Osteocyte (in vitro differentiated cells): ENCODE data around the gene PTPN3. TPM values are rescaled to one million over a fixed set of nuclear protein-coding genes. Genes with fewer than 3 reads are reported as not detected.

Experiments used
- DNase-seq: peaks from one replicate; pipeline ENCODE4 v3.0.0; 2021; ENCODE audit warnings: mixed read lengths; ENCODE audit not compliant: unreplicated experiment; ENCODE audit errors: extremely low spot score
- H3K27ac Mint-ChIP-seq: one replicate; pipeline ENCODE4 v1.8.0; 2021; ENCODE audit warnings: mild to moderate bottlenecking, mixed read lengths; ENCODE audit not compliant: unreplicated experiment
- H3K27me3 Mint-ChIP-seq: one replicate; pipeline ENCODE4 v1.8.0; 2021; ENCODE audit warnings: mixed read lengths; ENCODE audit not compliant: unreplicated experiment
- H3K36me3 Mint-ChIP-seq: one replicate; pipeline ENCODE4 v1.8.0; 2021; ENCODE audit warnings: mixed read lengths; ENCODE audit not compliant: unreplicated experiment
- H3K4me1 Mint-ChIP-seq: one replicate; pipeline ENCODE4 v1.8.0; 2021; ENCODE audit warnings: mixed read lengths; ENCODE audit not compliant: unreplicated experiment
- H3K4me3 Mint-ChIP-seq: one replicate; pipeline ENCODE4 v1.8.0; 2021; ENCODE audit warnings: mild to moderate bottlenecking, moderate library complexity, mixed read lengths; ENCODE audit not compliant: unreplicated experiment
- H3K9me3 Mint-ChIP-seq: one replicate; pipeline ENCODE4 v1.8.0; 2021; ENCODE audit warnings: mixed read lengths; ENCODE audit not compliant: unreplicated experiment
- total RNA-seq: library from RNA; stranded (reverse); gene quantifications from 2 replicates; pipeline ENCODE4 v1.2.1, GENCODE V29; 2021
- TF ChIP-seq, protein P1 (sequence below): fragments of 200-600 bp; sonication (generic); IDR thresholded peaks from 2 replicates; pipeline ENCODE4 v1.5.0; 2021; ENCODE audit warnings: antibody characterized with exemption, mild to moderate bottlenecking, moderate library complexity

Gene PTPN3
- total RNA-seq, 1 donor from 2014 or later = 4.7 TPM

DNA sequence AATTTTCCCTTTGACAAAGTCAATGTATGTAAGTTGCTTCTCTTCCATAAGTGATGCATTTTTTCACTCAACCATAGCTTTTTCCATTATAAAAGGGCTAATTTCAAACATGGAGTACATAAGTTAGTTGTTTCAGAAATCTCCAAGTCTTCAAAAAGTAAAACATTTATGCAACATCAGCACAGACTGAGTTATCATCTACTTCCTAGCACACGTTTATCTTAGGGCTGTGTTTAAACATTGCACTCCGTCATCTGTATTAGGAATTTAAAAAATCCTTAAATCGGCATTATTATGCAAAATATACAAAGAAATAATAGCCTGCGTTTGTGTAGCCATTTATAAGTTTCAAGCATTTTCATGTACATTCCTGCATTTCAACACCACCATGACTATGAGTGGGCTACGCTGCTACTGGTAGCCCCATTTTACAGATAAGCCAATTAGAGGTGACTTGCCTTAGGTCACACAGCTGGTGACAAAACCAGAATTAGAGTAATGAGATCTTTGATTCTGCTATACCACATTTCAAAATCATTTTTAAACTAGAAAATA is 43.4 kb downstream of the PTPN3 start:
- DNase-seq = no peak
- Mint-ChIP-seq H3K4me1 (peaks cover 17% of the 10 kb centered on the region), H3K36me3 (peaks cover 4% of the 10 kb centered on the region), H3K27me3 (no peaks in the 10 kb centered on the region), H3K27ac (no peak overlapping the region), H3K9me3 (no peaks in the 10 kb centered on the region), H3K4me3 (no peak overlapping the region)
- TF ChIP-seq, protein P1, sequence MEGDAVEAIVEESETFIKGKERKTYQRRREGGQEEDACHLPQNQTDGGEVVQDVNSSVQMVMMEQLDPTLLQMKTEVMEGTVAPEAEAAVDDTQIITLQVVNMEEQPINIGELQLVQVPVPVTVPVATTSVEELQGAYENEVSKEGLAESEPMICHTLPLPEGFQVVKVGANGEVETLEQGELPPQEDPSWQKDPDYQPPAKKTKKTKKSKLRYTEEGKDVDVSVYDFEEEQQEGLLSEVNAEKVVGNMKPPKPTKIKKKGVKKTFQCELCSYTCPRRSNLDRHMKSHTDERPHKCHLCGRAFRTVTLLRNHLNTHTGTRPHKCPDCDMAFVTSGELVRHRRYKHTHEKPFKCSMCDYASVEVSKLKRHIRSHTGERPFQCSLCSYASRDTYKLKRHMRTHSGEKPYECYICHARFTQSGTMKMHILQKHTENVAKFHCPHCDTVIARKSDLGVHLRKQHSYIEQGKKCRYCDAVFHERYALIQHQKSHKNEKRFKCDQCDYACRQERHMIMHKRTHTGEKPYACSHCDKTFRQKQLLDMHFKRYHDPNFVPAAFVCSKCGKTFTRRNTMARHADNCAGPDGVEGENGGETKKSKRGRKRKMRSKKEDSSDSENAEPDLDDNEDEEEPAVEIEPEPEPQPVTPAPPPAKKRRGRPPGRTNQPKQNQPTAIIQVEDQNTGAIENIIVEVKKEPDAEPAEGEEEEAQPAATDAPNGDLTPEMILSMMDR = no peak

DNA sequence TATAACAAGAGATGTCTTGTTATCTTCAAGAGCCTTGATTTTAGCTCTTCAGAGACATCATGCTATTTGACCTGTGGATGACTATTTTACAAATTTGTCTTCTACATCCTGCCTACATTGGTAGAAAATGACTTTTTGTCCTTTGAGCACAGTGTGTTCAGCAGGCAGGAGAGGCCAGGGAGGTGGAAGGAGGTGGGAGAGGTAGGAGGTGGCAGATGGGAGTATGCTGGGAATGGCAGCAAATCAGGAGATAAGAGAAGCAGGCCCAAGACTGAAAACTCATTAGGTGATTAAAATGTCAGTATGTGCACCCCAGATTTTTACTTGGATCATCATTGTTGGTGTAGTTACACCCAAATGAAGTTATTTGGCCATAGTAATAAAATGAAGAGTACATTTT is 44.1 kb downstream of the PTPN3 start:
- peak overlapping the region; percentile 75 for H3K27ac Mint-ChIP-seq
- H3K27me3 Mint-ChIP-seq = no peaks in the 10 kb centered on the region

DNA sequence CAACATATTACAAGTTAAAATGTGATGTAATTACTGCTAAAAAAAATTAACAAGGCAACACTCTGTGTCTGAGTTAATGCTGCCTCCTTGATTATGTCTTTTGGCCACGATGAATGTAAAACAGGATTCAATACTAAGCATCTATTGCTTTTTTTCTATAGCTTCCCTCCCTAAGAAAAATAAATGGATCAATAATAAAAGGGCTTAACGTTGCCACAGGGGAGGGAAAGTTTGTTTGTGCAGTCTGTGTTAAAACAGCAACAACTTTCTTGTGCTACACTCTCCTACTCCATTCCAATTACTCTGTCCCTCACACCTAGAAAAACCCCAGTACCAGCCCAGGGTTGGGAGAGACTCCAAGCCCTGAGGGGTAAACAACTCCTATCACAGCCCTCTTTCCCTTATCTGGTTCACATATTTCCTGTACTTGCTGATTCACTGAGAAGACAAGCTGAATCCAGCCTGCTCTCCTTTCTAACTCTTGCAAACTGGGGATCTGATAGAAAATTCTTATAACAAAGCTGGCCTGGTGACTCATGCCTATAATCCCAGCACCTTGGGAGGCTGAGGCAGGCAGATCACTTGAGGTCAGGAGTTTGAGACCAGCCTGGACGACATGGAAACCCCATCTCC is 44.8 kb downstream of the PTPN3 start:
- Mint-ChIP-seq H3K4me1 (peaks cover 21% of the 10 kb centered on the region), H3K27ac (peak overlapping the region; percentile 75), H3K4me3 (no peak overlapping the region), H3K9me3 (no peaks in the 10 kb centered on the region), H3K36me3 (peaks cover 4% of the 10 kb centered on the region), H3K27me3 (no peaks in the 10 kb centered on the region)
- TF ChIP-seq, protein P1 = no peak
- DNase-seq = peak; percentile 30

More for the DNA sequence above, 44.1 kb downstream of the PTPN3 start:
- Mint-ChIP-seq H3K4me3 (no peak overlapping the region), H3K36me3 (peaks cover 4% of the 10 kb centered on the region), H3K4me1 (peaks cover 17% of the 10 kb centered on the region), H3K9me3 (no peaks in the 10 kb centered on the region)
- TF ChIP-seq, protein P1 = no peak
- DNase-seq = no peak

GRCh38 chr9:109452761-109453160 is 45.3 kb downstream of the PTPN3 start:
- TF ChIP-seq, protein P1 = no peak
- Mint-ChIP-seq H3K36me3 (peaks cover 4% of the 10 kb centered on the region), H3K27me3 (no peaks in the 10 kb centered on the region), H3K4me1 (peaks cover 27% of the 10 kb centered on the region), H3K4me3 (no peak overlapping the region), H3K9me3 (no peaks in the 10 kb centered on the region), H3K27ac (peak overlapping the region; percentile 54)
- DNase-seq = no peak

DNA sequence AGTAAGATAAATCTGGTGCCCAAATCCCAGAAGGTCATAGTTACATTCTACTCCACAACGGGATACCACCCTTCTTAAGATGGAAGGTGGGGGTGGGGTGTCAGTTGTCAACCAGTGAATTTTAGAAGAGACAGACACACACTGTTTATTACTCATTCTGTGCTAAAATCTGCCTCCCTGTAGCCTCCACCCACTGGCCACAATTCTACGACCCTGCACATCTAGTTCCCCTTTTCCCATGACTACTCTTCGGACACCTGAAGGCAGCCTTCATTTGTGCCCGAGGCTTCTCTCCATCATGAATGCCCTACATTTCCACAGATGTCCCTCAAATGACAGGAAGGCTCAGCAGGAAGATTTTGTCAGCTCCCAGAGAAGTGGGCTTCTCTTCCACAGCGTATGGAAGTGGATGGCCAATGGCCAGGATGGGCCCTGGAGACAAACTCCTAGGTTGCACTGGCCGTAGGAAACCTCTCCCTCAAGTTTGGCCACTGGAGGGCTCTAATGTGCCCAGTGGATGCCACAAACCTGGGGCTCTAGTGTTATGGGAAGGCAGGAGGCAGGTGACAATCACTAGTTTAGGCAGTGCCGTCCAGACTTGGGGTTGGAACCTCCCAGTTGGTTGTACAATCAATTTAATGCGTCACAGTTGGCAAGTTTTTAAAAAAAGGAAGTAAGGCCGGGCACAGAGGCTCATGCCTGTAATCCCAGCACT is 46.6 kb downstream of the PTPN3 start:
- H3K4me1 Mint-ChIP-seq = peaks cover 31% of the 10 kb centered on the region
- H3K4me3 Mint-ChIP-seq = no peak overlapping the region
- H3K27me3 Mint-ChIP-seq = no peaks in the 10 kb centered on the region
- TF ChIP-seq, protein P1 = peak; percentile 9
- H3K27ac Mint-ChIP-seq = no peak overlapping the region
- H3K9me3 Mint-ChIP-seq = no peaks in the 10 kb centered on the region
- H3K36me3 Mint-ChIP-seq = peaks cover 4% of the 10 kb centered on the region
- DNase-seq = no peak
